NCI-H146 treated with DMSO at 0.1 percent for 48 hours (cell line): ENCODE data around the gene ZAR1L.
"Not testable (repeated sequence)": the region's sequence is repeated elsewhere in the genome, so short reads cannot be mapped to it uniquely, and the experiment has no call there.

Experiments
- DNase-seq: peaks from one replicate; lab custom pipeline; 2025; ENCODE audit not compliant: unreplicated experiment; lab: John Stamatoyannopoulos, UW

ZAR1L gene

GRCh38 chr13:32315238-32316027 is at the start of gene ZAR1L, which contains the start of gene BRCA2:
TSS of gene ZAR1L (minus strand) at chr13:32315363. CDS start at chr13:32311925, 3,438 bp downstream.
TSS of gene BRCA2 (plus strand) at chr13:32315508. CDS start at chr13:32316461, 953 bp downstream.
- peak; percentile 65 for DNase-seq

GRCh38 chr13:32362574-32362973 is 47.4 kb upstream of the ZAR1L start:
- DNase-seq: no peak

GRCh38 chr13:32355935-32356334 is 40.8 kb upstream of the ZAR1L start:
- DNase-seq: not testable (repeated sequence)

- DNase-seq: no peak
These were observed 38.9 kb upstream of the ZAR1L start for GRCh38 chr13:32354040-32354439.

- not testable (repeated sequence) for DNase-seq
These were observed 35.8 kb upstream of the ZAR1L start for GRCh38 chr13:32350839-32351441.

GRCh38 chr13:32347651-32348050 is 32.5 kb upstream of the ZAR1L start:
- DNase-seq: no peak

GRCh38 chr13:32340914-32341313 is 25.8 kb upstream of the ZAR1L start:
- no peak for DNase-seq

- no peak for DNase-seq
These were observed 19.5 kb upstream of the ZAR1L start for GRCh38 chr13:32334671-32335070.

- DNase-seq: no peak
These were observed 15.3 kb upstream of the ZAR1L start for GRCh38 chr13:32330441-32330840.

- no peak for DNase-seq
These were observed 8.7 kb upstream of the ZAR1L start for GRCh38 chr13:32323912-32324311.

- no peak for DNase-seq
These were observed 5.4 kb upstream of the ZAR1L start for GRCh38 chr13:32320528-32320927.

- DNase-seq: no peak
These were observed 2.7 kb upstream of the ZAR1L start for GRCh38 chr13:32317716-32318465.

- no peak for DNase-seq
These were observed 1.3 kb upstream of the ZAR1L start for GRCh38 chr13:32316501-32316900.

- no peak for DNase-seq
These were observed 821 bp upstream of the ZAR1L start for GRCh38 chr13:32316028-32316339.

GRCh38 chr13:32314271-32315237 is 609 bp downstream of the ZAR1L start:
- peak; percentile 55 for DNase-seq

GRCh38 chr13:32311188-32311897 is 3.8 kb downstream of the ZAR1L start:
- no peak for DNase-seq

- DNase-seq: no peak
These were observed 4.9 kb downstream of the ZAR1L start for GRCh38 chr13:32310134-32310706.

- DNase-seq: no peak
These were observed 5.6 kb downstream of the ZAR1L start for GRCh38 chr13:32309312-32310133.

GRCh38 chr13:32305646-32306045 is 9.5 kb downstream of the ZAR1L start:
- no peak for DNase-seq
